HG02623 (cell line): ENCODE data around the gene RFX1.

Experiments used
- ATAC-seq: cut with Tn5 transposase; IDR thresholded peaks from one replicate; pipeline ENCODE4 v1.9.1; 2021; ENCODE audit warnings: moderate library complexity; ENCODE audit not compliant: unreplicated experiment

RFX1 gene

DNA sequence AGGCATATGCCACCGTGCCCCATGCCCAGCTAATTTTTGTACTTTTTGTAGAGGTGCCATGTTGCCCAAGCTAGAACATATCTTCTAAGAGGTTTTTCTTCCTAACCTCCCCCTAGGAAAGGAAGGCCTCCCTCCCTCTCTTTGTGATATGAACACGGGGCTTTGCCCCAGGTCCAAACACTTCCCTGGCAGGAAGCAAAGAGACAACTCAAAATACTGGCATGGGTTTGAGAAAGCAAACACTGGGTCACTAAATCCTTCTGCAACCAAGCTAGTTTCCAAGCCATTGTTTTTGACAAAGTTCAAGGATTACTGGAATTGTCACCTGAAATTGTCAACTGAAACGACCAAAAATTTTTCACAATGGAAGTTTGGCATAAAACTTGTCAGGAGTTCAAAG, 91.3 kb downstream of the RFX1 start:
- ATAC-seq = no peak

DNA sequence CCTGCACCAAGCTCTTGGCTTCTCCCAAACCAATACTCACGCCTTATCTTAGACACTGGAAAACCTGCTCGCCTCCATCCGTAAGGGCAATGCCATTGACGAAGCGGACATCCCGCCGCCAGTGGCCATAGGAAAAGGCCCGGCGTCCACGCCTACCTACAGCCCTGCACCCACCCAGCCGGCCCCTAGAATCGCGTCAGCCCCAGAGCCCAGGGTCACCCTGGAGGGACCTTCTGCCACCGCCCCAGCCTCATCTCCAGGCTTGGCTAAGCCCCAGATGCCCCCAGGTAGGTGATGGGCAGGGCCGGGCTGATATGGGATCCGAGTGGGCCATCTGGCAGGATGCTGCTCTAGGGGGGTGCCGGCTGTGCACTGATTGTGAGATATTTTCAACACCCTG, 92.8 kb downstream of the RFX1 start:
- no peak for ATAC-seq
